Suprapubic skin (tissue), 4 donors: Measurements from ENCODE around the gene NUDT8.

Source experiments
- POLR2A ChIP-seq, 2 donors: fragments of 450-650 bp; IDR thresholded peaks; one replicate each; pipeline ENCODE4 v1.6.1; 2017; ENCODE audit warnings: antibody characterized with exemption in 2 of 2, mild to moderate bottlenecking in 2 of 2, moderate library complexity in 2 of 2
- POLR2AphosphoS5 ChIP-seq, 3 donors: sonication (generic); formaldehyde crosslinking; IDR thresholded peaks; one replicate each; pipeline ENCODE4 v1.6.1; 2017; ENCODE audit warnings: antibody characterized with exemption in 3 of 3
- TF ChIP-seq, protein P1 (sequence below), 2 donors: fragments of 200-600 bp in 1 of 2; fragments of 450-650 bp in 1 of 2; sonication (generic) in 1 of 2; IDR thresholded peaks; one replicate each; pipeline ENCODE4 v1.5.1; 2016 to 2019; ENCODE audit warnings: antibody characterized with exemption in 2 of 2, mild to moderate bottlenecking in 1 of 2, moderate library complexity in 1 of 2

DNA sequence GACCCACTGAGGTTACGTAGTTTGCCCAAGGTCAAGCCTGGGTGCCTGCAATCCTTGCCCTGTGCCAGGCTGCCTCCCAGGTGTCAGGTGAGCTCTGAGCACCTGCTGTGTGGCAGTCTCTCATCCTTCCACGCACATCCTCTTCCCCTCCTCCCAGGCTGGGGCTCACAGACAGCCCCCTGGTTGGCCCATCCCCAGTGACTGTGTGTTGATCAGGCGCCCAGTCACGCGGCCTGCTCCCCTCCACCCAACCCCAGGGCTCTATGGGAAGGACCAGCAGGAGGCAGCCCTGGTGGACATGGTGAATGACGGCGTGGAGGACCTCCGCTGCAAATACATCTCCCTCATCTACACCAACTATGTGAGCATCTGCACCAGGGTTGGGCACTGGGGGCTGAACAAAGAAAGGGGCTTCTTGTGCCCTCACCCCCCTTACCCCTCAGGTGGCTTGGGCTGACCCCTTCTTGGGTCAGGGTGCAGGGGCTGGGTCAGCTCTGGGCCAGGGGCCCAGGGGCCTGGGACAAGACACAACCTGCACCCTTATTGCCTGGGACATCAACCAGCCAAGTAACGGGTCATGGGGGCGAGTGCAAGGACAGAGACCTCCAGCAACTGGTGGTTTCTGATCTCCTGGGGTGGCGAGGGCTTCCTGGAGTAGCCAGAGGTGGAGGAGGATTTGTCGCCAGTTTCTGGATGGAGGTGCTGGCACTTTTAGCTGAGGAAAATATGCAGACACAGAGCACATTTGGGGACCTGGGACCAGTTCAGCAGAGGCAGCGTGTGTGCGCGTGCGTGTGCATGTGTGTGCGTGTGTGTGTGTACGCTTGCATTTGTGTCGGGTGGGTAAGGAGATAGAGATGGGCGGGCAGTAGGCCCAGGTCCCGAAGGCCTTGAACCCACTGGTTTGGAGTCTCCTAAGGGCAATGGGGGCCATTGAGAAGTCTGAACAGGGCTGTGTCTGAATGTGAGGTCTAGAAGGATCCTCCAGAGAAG, 44.6 kb downstream of the NUDT8 start:
- TF ChIP-seq, protein P1, sequence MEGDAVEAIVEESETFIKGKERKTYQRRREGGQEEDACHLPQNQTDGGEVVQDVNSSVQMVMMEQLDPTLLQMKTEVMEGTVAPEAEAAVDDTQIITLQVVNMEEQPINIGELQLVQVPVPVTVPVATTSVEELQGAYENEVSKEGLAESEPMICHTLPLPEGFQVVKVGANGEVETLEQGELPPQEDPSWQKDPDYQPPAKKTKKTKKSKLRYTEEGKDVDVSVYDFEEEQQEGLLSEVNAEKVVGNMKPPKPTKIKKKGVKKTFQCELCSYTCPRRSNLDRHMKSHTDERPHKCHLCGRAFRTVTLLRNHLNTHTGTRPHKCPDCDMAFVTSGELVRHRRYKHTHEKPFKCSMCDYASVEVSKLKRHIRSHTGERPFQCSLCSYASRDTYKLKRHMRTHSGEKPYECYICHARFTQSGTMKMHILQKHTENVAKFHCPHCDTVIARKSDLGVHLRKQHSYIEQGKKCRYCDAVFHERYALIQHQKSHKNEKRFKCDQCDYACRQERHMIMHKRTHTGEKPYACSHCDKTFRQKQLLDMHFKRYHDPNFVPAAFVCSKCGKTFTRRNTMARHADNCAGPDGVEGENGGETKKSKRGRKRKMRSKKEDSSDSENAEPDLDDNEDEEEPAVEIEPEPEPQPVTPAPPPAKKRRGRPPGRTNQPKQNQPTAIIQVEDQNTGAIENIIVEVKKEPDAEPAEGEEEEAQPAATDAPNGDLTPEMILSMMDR (IDR thresholded peaks at IDR 0.05): no peak
- no peak for TF ChIP-seq POLR2A (IDR thresholded peaks at IDR 0.05)
- TF ChIP-seq POLR2AphosphoS5 (IDR thresholded peaks at IDR 0.05): no peak
